Measurements from ENCODE around the gene PLCB1. TPM values are rescaled to one million over a fixed set of nuclear protein-coding genes. Genes with fewer than 3 reads are reported as not detected.
"Not testable (repeated sequence)": the region's sequence is repeated elsewhere in the genome, so short reads cannot be mapped to it uniquely, and the experiment has no call there.

PLCB1 gene
- total RNA-seq, 3 donors from 2014 or later, result 7.2 to 50.7 (median 8.8) TPM

GRCh38 chr20:8834851-8835250, 702.8 kb downstream of the PLCB1 start:
- H3K4me1 ChIP-seq (ENCODE audit: low read depth), result no peaks in the 10 kb centered on the region
- H3K9me3 ChIP-seq, result no peaks in the 10 kb centered on the region
- TF ChIP-seq CTCF (IDR thresholded peaks at IDR 0.05), result no peak
- DNase-seq (no peak), ATAC-seq (no peak)
- H3K36me3 ChIP-seq (ENCODE audit: low read depth), result no peaks in the 10 kb centered on the region
- intact Hi-C loops (cut with DNase I, micrococcal nuclease), result no loop called here
- H3K4me3 ChIP-seq, result no peak overlapping the region

- ATAC-seq, result no peak
- no peak for TF ChIP-seq CTCF (IDR thresholded peaks at IDR 0.05)
- Histone ChIP-seq H3K4me3 (no peak overlapping the region), H3K36me3 (ENCODE audit: low read depth) (no peaks in the 10 kb centered on the region), H3K9me3 (no peaks in the 10 kb centered on the region), H3K4me1 (ENCODE audit: low read depth) (no peaks in the 10 kb centered on the region)
- no peak for DNase-seq
- intact Hi-C loops (cut with DNase I, micrococcal nuclease), result no loop called here
Measured at GRCh38 chr20:8837396-8837795, 705.3 kb downstream of the PLCB1 start.

- no peaks in the 10 kb centered on the region for H3K36me3 ChIP-seq (ENCODE audit: low read depth)
- intact Hi-C loops (cut with DNase I, micrococcal nuclease), result no loop called here
- no peaks in the 10 kb centered on the region for H3K9me3 ChIP-seq
- ATAC-seq (no peak), DNase-seq (no peak)
- H3K4me1 ChIP-seq (ENCODE audit: low read depth), result no peaks in the 10 kb centered on the region
- H3K4me3 ChIP-seq, result no peak overlapping the region
- no peak for TF ChIP-seq CTCF (IDR thresholded peaks at IDR 0.05)
Measured at GRCh38 chr20:8842525-8842924, 710.5 kb downstream of the PLCB1 start.

- ATAC-seq, result no peak
- intact Hi-C loops (cut with DNase I, micrococcal nuclease), result no loop called here
- Histone ChIP-seq H3K4me1 (ENCODE audit: low read depth) (no peaks in the 10 kb centered on the region), H3K9me3 (no peaks in the 10 kb centered on the region), H3K36me3 (ENCODE audit: low read depth) (no peaks in the 10 kb centered on the region), H3K4me3 (no peak overlapping the region)
- TF ChIP-seq CTCF (IDR thresholded peaks at IDR 0.05), result no peak
- no peak for DNase-seq
Measured at GRCh38 chr20:8844179-8844578, 712.1 kb downstream of the PLCB1 start.

- H3K36me3 ChIP-seq (ENCODE audit: low read depth), result no peaks in the 10 kb centered on the region
- TF ChIP-seq CTCF (IDR thresholded peaks at IDR 0.05), result no peak
- peaks cover 6% of the 10 kb centered on the region for H3K4me1 ChIP-seq (ENCODE audit: low read depth)
- H3K9me3 ChIP-seq, result no peaks in the 10 kb centered on the region
- intact Hi-C loops (cut with DNase I, micrococcal nuclease), result loop anchor here in 1 of 2 donors (10.0 kb wide), 1 partner anchor 505 kb away; no protein-coding TSS in a partner anchor
- H3K4me3 ChIP-seq, result no peak overlapping the region
- ATAC-seq (no peak), DNase-seq (no peak)
Measured at GRCh38 chr20:8849990-8850389, 717.9 kb downstream of the PLCB1 start.

- no peak overlapping the region for H3K4me3 ChIP-seq
- no peak for TF ChIP-seq CTCF (IDR thresholded peaks at IDR 0.05)
- intact Hi-C loops (cut with DNase I, micrococcal nuclease), result loop anchor here in 1 of 2 donors (10.0 kb wide), 1 partner anchor 503 kb away; no protein-coding TSS in a partner anchor
- DNase-seq, result no peak
- H3K9me3 ChIP-seq, result no peaks in the 10 kb centered on the region
- ATAC-seq, result no peak
- no peaks in the 10 kb centered on the region for H3K36me3 ChIP-seq (ENCODE audit: low read depth)
- H3K4me1 ChIP-seq (ENCODE audit: low read depth), result peaks cover 6% of the 10 kb centered on the region
Measured at GRCh38 chr20:8851446-8851845, 719.4 kb downstream of the PLCB1 start.

GRCh38 chr20:8851919-8852318, 719.9 kb downstream of the PLCB1 start:
- intact Hi-C loops (cut with DNase I, micrococcal nuclease), result loop anchor here in 1 of 2 donors (10.0 kb wide), 1 partner anchor 503 kb away; no protein-coding TSS in a partner anchor
- not testable (repeated sequence) for DNase-seq; H3K36me3 ChIP-seq (ENCODE audit: low read depth); ATAC-seq; H3K4me1 ChIP-seq (ENCODE audit: low read depth); H3K9me3 ChIP-seq; H3K4me3 ChIP-seq

- H3K4me1 ChIP-seq (ENCODE audit: low read depth); DNase-seq; H3K9me3 ChIP-seq; H3K4me3 ChIP-seq; H3K36me3 ChIP-seq (ENCODE audit: low read depth): not testable (repeated sequence)
- ATAC-seq, result peak; percentile 37
- intact Hi-C loops (cut with DNase I, micrococcal nuclease), result loop anchor here in 1 of 2 donors (10.0 kb wide), 1 partner anchor 502 kb away; no protein-coding TSS in a partner anchor
Measured at GRCh38 chr20:8853211-8853610, 721.1 kb downstream of the PLCB1 start.

All from mucosa of descending colon (tissue), 3 donors.